ENCODE results near the gene SDK1.

- TF ChIP-seq CTCF (IDR thresholded peaks at IDR 0.05; ENCODE audit: extremely low read depth in 1 of 2, insufficient read depth in 1 of 2, low read depth in 1 of 2, low read length in 2 of 2) (no peak), EZH2 (IDR thresholded peaks at IDR 0.05; ENCODE audit: borderline replicate concordance, low read depth, low read length, severe bottlenecking) (no peak), MAX (IDR thresholded peaks at IDR 0.05; ENCODE audit: insufficient read depth, insufficient read length) (no peak), POLR2AphosphoS5 (IDR thresholded peaks at IDR 0.05; ENCODE audit: insufficient read depth, low read depth, low read length) (no peak), POLR2A (IDR thresholded peaks at IDR 0.05; ENCODE audit: low read depth, low read length) (no peak), GATA2 (IDR thresholded peaks at IDR 0.05; ENCODE audit: insufficient read depth, insufficient read length, low read depth, low read length) (no peak), JUN (IDR thresholded peaks at IDR 0.05; ENCODE audit: borderline replicate concordance, insufficient read depth, insufficient read length, low read depth) (no peak), MYC (IDR thresholded peaks at IDR 0.05; ENCODE audit: low read depth, low read length) (no peak), FOS (IDR thresholded peaks at IDR 0.05; ENCODE audit: borderline replicate concordance, insufficient read depth, low read length) (no peak)
Measured at GRCh38 chr7:4245135-4245865, 944.2 kb downstream of the SDK1 start.

Measured in endothelial cell of umbilical vein (primary cell).